Mucosa of descending colon (tissue), 3 donors: ENCODE data around the gene SIGLEC12. TPM values are rescaled to one million over a fixed set of nuclear protein-coding genes. Genes with fewer than 3 reads are reported as not detected.
"Not testable (repeated sequence)": the region's sequence is repeated elsewhere in the genome, so short reads cannot be mapped to it uniquely, and the experiment has no call there.

ENCODE experiments used
- ATAC-seq: fragments of 200-7000 bp; cut with Tn5 transposase; one replicate; pipeline ENCODE4 v1.9.1; 2020; ENCODE audit warnings: mild to moderate bottlenecking, moderate library complexity
- DNase-seq, 3 donors: peaks; one replicate each; pipeline ENCODE4 v3.0.0-alpha.2; 2020
- H3K36me3 ChIP-seq: fragments of 200-600 bp; one replicate; pipeline ENCODE4 v1.8.0; 2021; ENCODE audit warnings: low read depth, mild to moderate bottlenecking
- H3K4me1 ChIP-seq: fragments of 200-600 bp; one replicate; pipeline ENCODE4 v1.8.0; 2021; ENCODE audit warnings: low read depth, mild to moderate bottlenecking
- H3K4me3 ChIP-seq: fragments of 200-600 bp; one replicate; pipeline ENCODE4 v1.8.0; 2021; ENCODE audit warnings: mild to moderate bottlenecking
- H3K9me3 ChIP-seq: fragments of 200-600 bp; one replicate; pipeline ENCODE4 v1.8.0; 2021; ENCODE audit warnings: mild to moderate bottlenecking
- CTCF ChIP-seq: fragments of 200-600 bp; IDR thresholded peaks from one replicate; pipeline ENCODE4 v1.8.0; 2022; ENCODE audit warnings: antibody characterized with exemption, mild to moderate bottlenecking
- intact Hi-C, 2 donors: fragments of 100-400 bp; cut with DNase I in 1 of 2; cut with micrococcal nuclease in 1 of 2; formaldehyde crosslinking; loops; one replicate each; pipeline versions ENCODE4 v1.11.0 to v1.11.1; 2022; cut with DNase I, micrococcal nuclease
- total RNA-seq, 3 donors: library from RNA; stranded (reverse); fragmentation: NEBNext Ultra II Directional in 2 of 3; extraction: Animal tissue kit (Norgen Biotek cat#: 25700) in 2 of 3; gene quantifications; one replicate each; pipeline versions ENCODE4 v1.2.1 to v1.2.4, GENCODE V29; 2021 to 2023
- donor health status: DM: no; HTN: no; CAD: no; lungs with moderate emphysema.
- donor health status: DM: no; HTN: no; CAD: no.
- donor health status: DM: no; HTN: yes; CAD: no.

The SIGLEC12 gene
- total RNA-seq, 3 donors from 2014 or later = 0.22 to 1.5 TPM; not detected in 1

- intact Hi-C loops = no loop called here
- Histone ChIP-seq H3K4me3 (no peak overlapping the region), H3K9me3 (no peaks in the 10 kb centered on the region), H3K36me3 (no peaks in the 10 kb centered on the region), H3K4me1 (no peaks in the 10 kb centered on the region)
- no peak for TF ChIP-seq CTCF
- no peak for DNase-seq
- no peak for ATAC-seq
Measured at GRCh38 chr19:51469629-51470028, 32.0 kb downstream of the SIGLEC12 start.

- no peak overlapping the region for H3K4me3 ChIP-seq
- DNase-seq = no peak
- H3K36me3 ChIP-seq = no peaks in the 10 kb centered on the region
- ATAC-seq = no peak
- no peaks in the 10 kb centered on the region for H3K4me1 ChIP-seq
- TF ChIP-seq CTCF = no peak
- H3K9me3 ChIP-seq = no peaks in the 10 kb centered on the region
- intact Hi-C loops = no loop called here
Measured at GRCh38 chr19:51469162-51469561, 32.4 kb downstream of the SIGLEC12 start.

- intact Hi-C loops = no loop called here
- Histone ChIP-seq H3K9me3 (no peaks in the 10 kb centered on the region), H3K4me1 (no peaks in the 10 kb centered on the region), H3K4me3 (no peak overlapping the region), H3K36me3 (no peaks in the 10 kb centered on the region)
- TF ChIP-seq CTCF = no peak
- DNase-seq (no peak), ATAC-seq (no peak)
Measured at GRCh38 chr19:51468545-51468920, 33.1 kb downstream of the SIGLEC12 start.

- intact Hi-C loops = no loop called here
- Histone ChIP-seq H3K4me1 (no peaks in the 10 kb centered on the region), H3K9me3 (no peaks in the 10 kb centered on the region), H3K4me3 (no peak overlapping the region), H3K36me3 (no peaks in the 10 kb centered on the region)
- ATAC-seq (no peak), DNase-seq (no peak)
- no peak for TF ChIP-seq CTCF
Measured at GRCh38 chr19:51467864-51468544, 33.6 kb downstream of the SIGLEC12 start.

- ATAC-seq (no peak), DNase-seq (no peak)
- H3K36me3 ChIP-seq = no peaks in the 10 kb centered on the region
- TF ChIP-seq CTCF = no peak
- no peaks in the 10 kb centered on the region for H3K9me3 ChIP-seq
- no peak overlapping the region for H3K4me3 ChIP-seq
- no peaks in the 10 kb centered on the region for H3K4me1 ChIP-seq
- intact Hi-C loops = no loop called here
Measured at GRCh38 chr19:51466723-51467122, 34.9 kb downstream of the SIGLEC12 start.

- H3K4me3 ChIP-seq, DNase-seq, H3K36me3 ChIP-seq, H3K9me3 ChIP-seq, intact Hi-C loops, H3K4me1 ChIP-seq: not testable (repeated sequence)
- peak; percentile 17 for ATAC-seq
Measured at GRCh38 chr19:51463976-51464581, 37.5 kb downstream of the SIGLEC12 start.
